Ishikawa (cell line): ENCODE results near the gene PTPN23.

Experiments used
- CEBPB ChIP-seq: IDR thresholded peaks from 2 replicates; pipeline ENCODE4 v1.6.1; 2012
- CREB1 ChIP-seq: IDR thresholded peaks from 2 replicates; pipeline ENCODE4 v1.6.1; 2012; ENCODE audit warnings: low read depth
- EGR1 ChIP-seq: IDR thresholded peaks from 2 replicates; pipeline ENCODE4 v1.6.1; 2012
- EP300 ChIP-seq: IDR thresholded peaks from 2 replicates; pipeline ENCODE4 v1.6.1; 2012; ENCODE audit warnings: borderline replicate concordance
- FOXM1 ChIP-seq: IDR thresholded peaks from 2 replicates; pipeline ENCODE4 v1.6.1; 2012; ENCODE audit warnings: low read depth, borderline replicate concordance
- NFIC ChIP-seq: IDR thresholded peaks from 2 replicates; pipeline ENCODE4 v1.6.1; 2012
- RAD21 ChIP-seq: IDR thresholded peaks from 2 replicates; pipeline ENCODE4 v1.6.1; 2012; ENCODE audit warnings: low read depth
- TAF1 ChIP-seq: IDR thresholded peaks from 2 replicates; pipeline ENCODE4 v1.6.1; 2012; ENCODE audit warnings: low read depth, mild to moderate bottlenecking
- TCF12 ChIP-seq: IDR thresholded peaks from 2 replicates; pipeline ENCODE4 v1.6.1; 2012; ENCODE audit warnings: low read depth
- TEAD4 ChIP-seq: IDR thresholded peaks from 2 replicates; pipeline ENCODE4 v1.6.1; 2012
- YY1 ChIP-seq: IDR thresholded peaks from 2 replicates; pipeline ENCODE4 v1.6.1; 2012; ENCODE audit warnings: low read depth
- ZBTB7A ChIP-seq: IDR thresholded peaks from 2 replicates; pipeline ENCODE4 v1.6.1; 2012; ENCODE audit warnings: low read depth
- TF ChIP-seq, protein P1 (sequence below): IDR thresholded peaks from 2 replicates; pipeline ENCODE4 v1.6.1; 2012
- TF ChIP-seq, protein P2 (sequence below): IDR thresholded peaks from 2 replicates; pipeline ENCODE4 v1.6.1; 2012
- TF ChIP-seq, protein P3 (sequence below): IDR thresholded peaks from 2 replicates; pipeline ENCODE4 v1.6.1; 2012; ENCODE audit warnings: low read depth, mild to moderate bottlenecking

The PTPN23 gene

DNA sequence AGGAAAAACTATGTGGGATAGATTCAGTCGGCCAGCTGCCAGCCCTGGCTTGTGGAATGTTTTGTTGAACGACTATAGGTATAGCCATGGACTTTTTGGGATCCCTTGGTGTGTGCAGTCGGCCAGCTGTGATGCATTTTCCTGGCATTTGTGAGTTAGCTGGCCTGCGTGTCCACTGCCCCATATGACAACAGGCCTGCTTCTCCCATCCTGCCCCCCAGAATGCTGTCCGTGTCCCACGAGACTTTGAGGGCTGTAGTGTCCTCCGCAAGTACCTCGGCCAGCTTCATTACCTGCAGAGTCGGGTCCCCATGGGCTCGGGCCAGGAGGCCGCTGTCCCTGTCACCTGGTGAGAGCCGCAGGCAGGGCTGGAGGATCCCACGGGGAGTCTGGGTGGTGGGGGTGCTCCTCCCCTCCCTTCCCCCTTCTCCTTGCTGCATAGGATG, 23.6 kb downstream of the PTPN23 start:
- TF ChIP-seq, protein P1, sequence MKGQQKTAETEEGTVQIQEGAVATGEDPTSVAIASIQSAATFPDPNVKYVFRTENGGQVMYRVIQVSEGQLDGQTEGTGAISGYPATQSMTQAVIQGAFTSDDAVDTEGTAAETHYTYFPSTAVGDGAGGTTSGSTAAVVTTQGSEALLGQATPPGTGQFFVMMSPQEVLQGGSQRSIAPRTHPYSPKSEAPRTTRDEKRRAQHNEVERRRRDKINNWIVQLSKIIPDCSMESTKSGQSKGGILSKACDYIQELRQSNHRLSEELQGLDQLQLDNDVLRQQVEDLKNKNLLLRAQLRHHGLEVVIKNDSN = no peak
- TF ChIP-seq CREB1 = no peak
- no peak for TF ChIP-seq RAD21
- no peak for TF ChIP-seq YY1
- no peak for TF ChIP-seq EGR1
- no peak for TF ChIP-seq TAF1
- no peak for TF ChIP-seq TEAD4
- no peak for TF ChIP-seq CEBPB
- TF ChIP-seq, protein P2, sequence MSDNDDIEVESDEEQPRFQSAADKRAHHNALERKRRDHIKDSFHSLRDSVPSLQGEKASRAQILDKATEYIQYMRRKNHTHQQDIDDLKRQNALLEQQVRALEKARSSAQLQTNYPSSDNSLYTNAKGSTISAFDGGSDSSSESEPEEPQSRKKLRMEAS = no peak
- no peak for TF ChIP-seq NFIC
- no peak for TF ChIP-seq TCF12
- TF ChIP-seq, protein P3, sequence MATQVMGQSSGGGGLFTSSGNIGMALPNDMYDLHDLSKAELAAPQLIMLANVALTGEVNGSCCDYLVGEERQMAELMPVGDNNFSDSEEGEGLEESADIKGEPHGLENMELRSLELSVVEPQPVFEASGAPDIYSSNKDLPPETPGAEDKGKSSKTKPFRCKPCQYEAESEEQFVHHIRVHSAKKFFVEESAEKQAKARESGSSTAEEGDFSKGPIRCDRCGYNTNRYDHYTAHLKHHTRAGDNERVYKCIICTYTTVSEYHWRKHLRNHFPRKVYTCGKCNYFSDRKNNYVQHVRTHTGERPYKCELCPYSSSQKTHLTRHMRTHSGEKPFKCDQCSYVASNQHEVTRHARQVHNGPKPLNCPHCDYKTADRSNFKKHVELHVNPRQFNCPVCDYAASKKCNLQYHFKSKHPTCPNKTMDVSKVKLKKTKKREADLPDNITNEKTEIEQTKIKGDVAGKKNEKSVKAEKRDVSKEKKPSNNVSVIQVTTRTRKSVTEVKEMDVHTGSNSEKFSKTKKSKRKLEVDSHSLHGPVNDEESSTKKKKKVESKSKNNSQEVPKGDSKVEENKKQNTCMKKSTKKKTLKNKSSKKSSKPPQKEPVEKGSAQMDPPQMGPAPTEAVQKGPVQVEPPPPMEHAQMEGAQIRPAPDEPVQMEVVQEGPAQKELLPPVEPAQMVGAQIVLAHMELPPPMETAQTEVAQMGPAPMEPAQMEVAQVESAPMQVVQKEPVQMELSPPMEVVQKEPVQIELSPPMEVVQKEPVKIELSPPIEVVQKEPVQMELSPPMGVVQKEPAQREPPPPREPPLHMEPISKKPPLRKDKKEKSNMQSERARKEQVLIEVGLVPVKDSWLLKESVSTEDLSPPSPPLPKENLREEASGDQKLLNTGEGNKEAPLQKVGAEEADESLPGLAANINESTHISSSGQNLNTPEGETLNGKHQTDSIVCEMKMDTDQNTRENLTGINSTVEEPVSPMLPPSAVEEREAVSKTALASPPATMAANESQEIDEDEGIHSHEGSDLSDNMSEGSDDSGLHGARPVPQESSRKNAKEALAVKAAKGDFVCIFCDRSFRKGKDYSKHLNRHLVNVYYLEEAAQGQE = no peak
- TF ChIP-seq FOXM1 = no peak
- TF ChIP-seq ZBTB7A = no peak
- no peak for TF ChIP-seq EP300

DNA sequence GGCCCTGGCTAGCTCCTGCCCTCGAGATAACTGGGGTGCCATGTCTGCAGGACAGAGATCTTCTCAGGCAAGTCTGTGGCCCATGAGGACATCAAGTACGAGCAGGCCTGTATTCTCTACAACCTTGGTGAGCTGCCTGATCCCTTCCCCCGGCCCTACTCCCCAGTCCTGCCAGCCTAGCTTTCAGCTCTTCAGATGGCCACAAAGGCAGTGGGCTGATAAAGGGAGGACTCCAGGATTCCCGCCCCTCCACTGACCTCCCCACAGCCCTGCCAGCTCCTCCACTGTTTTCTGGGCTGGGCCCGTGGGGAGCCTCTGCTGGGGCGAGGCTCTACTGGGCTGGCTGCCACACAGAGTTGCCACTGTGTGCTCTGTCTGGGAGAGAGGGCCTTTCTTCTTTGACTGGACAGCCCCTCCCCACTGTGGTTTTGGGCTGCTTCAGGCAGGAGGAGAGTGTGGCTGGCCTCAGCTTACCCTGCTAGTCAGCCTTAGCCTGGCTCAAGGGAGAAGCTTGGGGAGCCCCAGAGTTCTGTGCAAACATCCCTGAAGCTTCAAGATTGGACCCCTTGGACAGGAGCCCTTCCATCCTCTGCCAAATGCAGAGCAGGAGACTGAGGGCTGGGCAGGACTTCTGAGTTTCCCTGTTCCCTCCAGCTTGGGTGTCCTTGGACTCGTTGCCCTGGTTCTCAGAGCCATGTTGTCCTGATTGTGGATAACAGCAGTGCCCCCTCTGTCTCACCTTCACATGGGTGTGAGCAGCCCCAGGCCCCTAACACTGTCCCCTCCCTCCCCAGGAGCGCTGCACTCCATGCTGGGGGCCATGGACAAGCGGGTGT, 24.4 kb downstream of the PTPN23 start:
- TF ChIP-seq, protein P3 = no peak
- TF ChIP-seq, protein P2 = no peak
- TF ChIP-seq EP300 (no peak), FOXM1 (no peak), CREB1 (no peak), YY1 (no peak), TEAD4 (no peak), ZBTB7A (no peak), CEBPB (no peak), RAD21 (no peak), NFIC (no peak), EGR1 (no peak), TCF12 (no peak), TAF1 (no peak)
- TF ChIP-seq, protein P1 = no peak

DNA sequence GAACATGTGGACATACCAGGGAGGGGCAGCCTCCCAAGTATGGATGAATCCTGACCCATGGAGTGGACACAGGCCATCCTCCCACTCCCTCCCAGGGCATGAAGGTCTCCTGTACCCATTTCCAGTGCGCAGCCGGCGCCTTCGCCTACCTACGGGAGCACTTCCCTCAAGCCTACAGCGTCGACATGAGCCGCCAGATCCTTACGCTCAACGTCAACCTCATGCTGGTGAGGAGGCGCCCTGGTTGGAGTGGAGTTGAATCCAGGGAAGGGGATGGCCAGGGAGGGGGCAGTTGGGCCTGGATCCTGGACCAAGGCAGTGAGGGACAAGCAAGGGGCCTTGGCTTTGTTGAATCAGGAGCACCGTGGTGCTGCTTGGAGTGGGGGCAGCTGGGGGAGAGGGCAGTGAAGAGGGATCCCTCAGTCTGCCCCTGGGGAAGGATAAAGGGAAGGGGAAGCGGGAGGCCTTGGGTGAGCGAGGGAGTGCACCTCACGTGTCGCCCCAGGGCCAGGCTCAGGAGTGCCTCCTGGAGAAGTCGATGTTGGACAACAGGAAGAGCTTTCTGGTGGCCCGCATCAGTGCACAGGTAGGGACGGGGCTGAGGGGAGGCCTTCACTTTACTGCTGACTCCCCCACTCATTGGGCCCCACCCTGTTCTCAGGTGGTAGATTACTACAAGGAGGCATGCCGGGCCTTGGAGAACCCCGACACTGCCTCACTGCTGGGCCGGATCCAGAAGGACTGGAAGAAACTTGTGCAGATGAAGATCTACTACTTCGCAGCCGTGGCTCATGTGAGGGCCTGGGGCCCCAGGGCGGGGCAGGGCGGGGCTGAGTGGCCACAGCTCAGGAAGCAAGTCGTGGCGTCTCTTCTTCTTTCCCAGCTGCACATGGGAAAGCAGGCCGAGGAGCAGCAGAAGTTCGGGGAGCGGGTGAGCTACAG, 25.3 kb downstream of the PTPN23 start:
- TF ChIP-seq CREB1 = no peak
- no peak for TF ChIP-seq EP300
- no peak for TF ChIP-seq TCF12
- no peak for TF ChIP-seq YY1
- TF ChIP-seq TEAD4 = no peak
- TF ChIP-seq CEBPB = no peak
- TF ChIP-seq, protein P1 = no peak
- TF ChIP-seq, protein P3 = no peak
- TF ChIP-seq TAF1 = no peak
- TF ChIP-seq ZBTB7A = no peak
- TF ChIP-seq FOXM1 = no peak
- TF ChIP-seq EGR1 = no peak
- TF ChIP-seq, protein P2 = no peak
- no peak for TF ChIP-seq RAD21
- no peak for TF ChIP-seq NFIC
